Endothelial cell (in vitro differentiated cells): ENCODE data around the gene CACNA1D. TPM values are rescaled to one million over a fixed set of nuclear protein-coding genes. Genes with fewer than 3 reads are reported as not detected.

ENCODE experiments used
- DNase-seq: peaks from one replicate; pipeline ENCODE4 v3.0.0; 2021; ENCODE audit warnings: low spot score
- H3K27ac Mint-ChIP-seq: one replicate; pipeline ENCODE4 v1.8.0; 2021; ENCODE audit warnings: mixed read lengths, inconsistent platforms; ENCODE audit not compliant: unreplicated experiment
- H3K27me3 Mint-ChIP-seq: one replicate; pipeline ENCODE4 v1.8.0; 2021; ENCODE audit warnings: mild to moderate bottlenecking, moderate library complexity, mixed read lengths, inconsistent platforms; ENCODE audit not compliant: unreplicated experiment
- H3K36me3 Mint-ChIP-seq: one replicate; pipeline ENCODE4 v1.8.0; 2021; ENCODE audit warnings: mild to moderate bottlenecking, low read depth, mixed read lengths, inconsistent platforms; ENCODE audit not compliant: unreplicated experiment
- H3K4me1 Mint-ChIP-seq: one replicate; pipeline ENCODE4 v1.8.0; 2021; ENCODE audit warnings: mild to moderate bottlenecking, mixed read lengths, inconsistent platforms; ENCODE audit not compliant: unreplicated experiment
- H3K4me3 Mint-ChIP-seq: one replicate; pipeline ENCODE4 v1.8.0; 2021; ENCODE audit warnings: mild to moderate bottlenecking, mixed read lengths, inconsistent platforms; ENCODE audit not compliant: unreplicated experiment
- H3K9me3 Mint-ChIP-seq: one replicate; pipeline ENCODE4 v1.8.0; 2021; ENCODE audit warnings: mixed read lengths, inconsistent platforms; ENCODE audit not compliant: unreplicated experiment
- total RNA-seq: library from RNA; stranded (reverse); fragmentation: NEBNext Ultra II Directional; extraction: Animal tissue kit (Norgen Biotek cat#: 25700); gene quantifications from one replicate; pipeline ENCODE4 v1.2.1, GENCODE V29; 2021; ENCODE audit not compliant: unreplicated experiment
- TF ChIP-seq, protein P1 (sequence below): fragments of 200-600 bp; sonication (generic); IDR thresholded peaks from one replicate; pipeline ENCODE4 v1.5.0; 2021; ENCODE audit warnings: antibody characterized with exemption; ENCODE audit not compliant: unreplicated experiment

The CACNA1D gene
- total RNA-seq, 1 donor from 2014 or later, result 208 TPM

DNA sequence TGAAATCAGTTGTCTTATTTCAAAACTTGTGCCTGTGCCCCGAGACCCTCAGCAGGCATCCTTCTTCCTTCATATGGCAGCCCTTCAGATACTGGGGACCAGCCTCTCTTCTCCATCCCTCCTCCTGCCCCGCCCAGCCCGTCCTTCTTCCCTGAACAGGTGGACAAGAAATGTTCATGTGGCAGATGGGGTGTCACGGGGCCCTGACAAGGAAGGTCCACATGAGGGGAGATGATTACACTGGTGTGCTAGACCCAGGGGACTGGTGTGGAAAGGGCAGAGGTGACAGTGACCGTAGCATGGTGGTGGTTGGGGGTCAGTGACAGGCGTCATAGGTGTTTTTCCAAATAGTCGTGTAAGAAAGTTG, 200.9 kb downstream of the CACNA1D start:
- no peak overlapping the region for H3K4me3 Mint-ChIP-seq
- peaks cover 12% of the 10 kb centered on the region for H3K4me1 Mint-ChIP-seq
- peaks cover 5% of the 10 kb centered on the region for H3K36me3 Mint-ChIP-seq
- DNase-seq, result no peak
- H3K27me3 Mint-ChIP-seq, result no peaks in the 10 kb centered on the region
- H3K27ac Mint-ChIP-seq, result no peak overlapping the region
- TF ChIP-seq, protein P1, sequence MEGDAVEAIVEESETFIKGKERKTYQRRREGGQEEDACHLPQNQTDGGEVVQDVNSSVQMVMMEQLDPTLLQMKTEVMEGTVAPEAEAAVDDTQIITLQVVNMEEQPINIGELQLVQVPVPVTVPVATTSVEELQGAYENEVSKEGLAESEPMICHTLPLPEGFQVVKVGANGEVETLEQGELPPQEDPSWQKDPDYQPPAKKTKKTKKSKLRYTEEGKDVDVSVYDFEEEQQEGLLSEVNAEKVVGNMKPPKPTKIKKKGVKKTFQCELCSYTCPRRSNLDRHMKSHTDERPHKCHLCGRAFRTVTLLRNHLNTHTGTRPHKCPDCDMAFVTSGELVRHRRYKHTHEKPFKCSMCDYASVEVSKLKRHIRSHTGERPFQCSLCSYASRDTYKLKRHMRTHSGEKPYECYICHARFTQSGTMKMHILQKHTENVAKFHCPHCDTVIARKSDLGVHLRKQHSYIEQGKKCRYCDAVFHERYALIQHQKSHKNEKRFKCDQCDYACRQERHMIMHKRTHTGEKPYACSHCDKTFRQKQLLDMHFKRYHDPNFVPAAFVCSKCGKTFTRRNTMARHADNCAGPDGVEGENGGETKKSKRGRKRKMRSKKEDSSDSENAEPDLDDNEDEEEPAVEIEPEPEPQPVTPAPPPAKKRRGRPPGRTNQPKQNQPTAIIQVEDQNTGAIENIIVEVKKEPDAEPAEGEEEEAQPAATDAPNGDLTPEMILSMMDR, result no peak
- no peaks in the 10 kb centered on the region for H3K9me3 Mint-ChIP-seq

DNA sequence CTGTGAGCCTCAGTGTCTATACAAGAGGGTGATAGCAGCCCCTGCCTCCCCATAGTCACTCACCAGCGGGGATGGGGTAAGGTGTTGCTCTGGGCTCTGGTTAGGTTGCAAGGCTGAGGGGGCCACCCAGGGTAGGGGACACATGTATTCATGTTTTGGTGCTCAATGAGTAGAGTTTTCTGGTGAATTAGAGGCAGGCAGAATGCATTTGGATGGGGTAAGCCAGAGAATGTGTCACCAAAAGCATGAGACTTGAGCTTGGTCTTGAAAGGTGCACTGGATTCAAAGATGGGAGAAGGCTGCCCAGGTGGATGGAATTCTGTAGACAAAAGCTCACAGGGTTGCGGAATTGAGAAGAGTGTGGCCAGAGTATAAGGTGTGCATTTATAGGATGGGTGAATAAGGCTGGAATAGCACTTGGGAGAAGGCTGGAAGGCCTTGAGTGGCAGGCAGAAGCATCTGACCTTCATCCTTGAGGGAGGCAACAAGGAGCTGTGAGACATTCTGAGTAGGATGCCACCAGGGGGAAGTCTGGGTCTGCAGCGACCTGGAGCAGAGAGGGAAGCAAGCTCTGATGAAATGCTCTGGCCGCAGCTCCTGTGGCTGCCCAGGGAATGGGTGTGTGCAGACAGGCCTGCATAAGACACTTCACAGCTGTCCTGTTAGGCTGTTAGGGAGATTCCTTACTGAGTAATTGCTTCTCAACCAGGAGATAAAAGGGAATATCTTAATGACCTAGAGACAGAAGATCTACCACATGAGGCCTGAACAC, 202.2 kb downstream of the CACNA1D start:
- H3K27me3 Mint-ChIP-seq, result no peaks in the 10 kb centered on the region
- H3K36me3 Mint-ChIP-seq, result peaks cover 8% of the 10 kb centered on the region
- TF ChIP-seq, protein P1, result no peak
- H3K4me3 Mint-ChIP-seq, result no peak overlapping the region
- H3K4me1 Mint-ChIP-seq, result peaks cover 9% of the 10 kb centered on the region
- no peaks in the 10 kb centered on the region for H3K9me3 Mint-ChIP-seq
- H3K27ac Mint-ChIP-seq, result no peak overlapping the region
- DNase-seq, result no peak

DNA sequence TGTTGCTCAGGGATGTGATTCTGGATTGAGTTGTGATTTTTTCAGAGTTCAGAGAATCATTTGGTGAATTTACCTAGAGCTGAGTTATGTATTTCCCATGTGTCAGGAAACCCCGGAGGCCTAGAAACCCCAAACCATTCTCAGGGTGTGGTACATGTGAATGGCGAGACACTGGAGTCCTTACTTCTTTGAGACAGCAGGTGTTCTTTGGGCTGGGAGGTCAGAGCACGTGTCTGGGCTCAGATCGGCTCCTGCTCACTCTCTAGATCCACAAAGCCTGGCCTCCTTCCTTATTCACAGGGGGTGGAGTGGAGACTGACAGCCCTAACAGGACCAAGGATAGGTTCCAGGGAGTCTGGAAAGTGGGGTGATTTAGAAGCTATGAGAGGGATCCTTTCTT, 206.0 kb downstream of the CACNA1D start:
- TF ChIP-seq, protein P1, result no peak
- no peak overlapping the region for H3K27ac Mint-ChIP-seq
- no peak for DNase-seq
- no peak overlapping the region for H3K4me3 Mint-ChIP-seq
- peaks cover 4% of the 10 kb centered on the region for H3K27me3 Mint-ChIP-seq
- peaks cover 3% of the 10 kb centered on the region for H3K4me1 Mint-ChIP-seq
- no peaks in the 10 kb centered on the region for H3K9me3 Mint-ChIP-seq
- H3K36me3 Mint-ChIP-seq, result peaks cover 24% of the 10 kb centered on the region

DNA sequence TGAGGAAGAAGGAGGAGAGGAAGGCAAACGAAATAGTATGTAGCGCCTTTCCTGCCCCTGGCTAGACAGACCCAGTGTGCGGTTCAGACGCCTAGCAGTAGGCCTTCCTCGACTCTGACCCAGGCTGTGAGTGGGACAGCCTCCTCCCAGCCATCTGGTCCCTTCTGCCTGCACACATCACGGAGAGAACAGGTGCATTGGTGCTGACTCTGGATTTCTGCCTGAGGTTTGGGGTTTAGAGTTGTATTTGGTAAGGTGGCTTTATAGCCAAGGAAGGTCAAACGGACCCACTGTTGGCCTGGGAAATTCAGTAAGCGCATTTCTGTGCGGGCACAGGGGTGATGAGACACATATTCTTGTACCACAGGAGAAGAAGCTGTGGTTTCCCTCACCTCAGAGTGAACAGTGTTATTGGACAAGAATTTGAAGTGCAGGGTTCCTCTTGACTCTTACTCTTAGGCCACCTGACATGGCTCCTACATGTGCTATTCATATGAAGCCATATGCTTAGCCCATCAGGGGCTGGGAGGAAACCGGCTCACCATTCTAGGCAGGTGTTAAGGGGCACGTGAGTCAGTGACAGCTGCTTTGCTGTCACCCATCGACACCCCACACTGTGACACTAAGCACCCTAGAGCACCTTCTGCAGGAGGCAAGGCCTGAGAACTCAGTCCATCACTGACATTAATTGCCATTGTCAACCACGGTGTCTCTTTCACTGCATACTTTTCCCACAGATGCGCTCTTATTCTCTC, 208.5 kb downstream of the CACNA1D start:
- DNase-seq, result no peak
- no peak overlapping the region for H3K4me3 Mint-ChIP-seq
- H3K36me3 Mint-ChIP-seq, result peaks cover 30% of the 10 kb centered on the region
- TF ChIP-seq, protein P1, result no peak
- no peaks in the 10 kb centered on the region for H3K9me3 Mint-ChIP-seq
- H3K4me1 Mint-ChIP-seq, result peaks cover 3% of the 10 kb centered on the region
- H3K27me3 Mint-ChIP-seq, result peaks cover 4% of the 10 kb centered on the region
- H3K27ac Mint-ChIP-seq, result no peak overlapping the region
